ENCODE data around the gene ETNPPL. TPM values are rescaled to one million over a fixed set of nuclear protein-coding genes. Genes with fewer than 3 reads are reported as not detected.

ETNPPL gene
- total RNA-seq, 4 donors from 2014 or later, result 0.56 to 1.3 TPM; not detected in 2

GRCh38 chr4:108703370-108703769, 59.5 kb downstream of the ETNPPL start:
- no peak for DNase-seq
- Histone ChIP-seq H3K4me3 (replicated peaks in 1 of 3) (no peak overlapping the region), H3K27ac (no peak overlapping the region), H3K36me3 (no peaks in the 10 kb centered on the region), H3K27me3 (no peaks in the 10 kb centered on the region), H3K9me3 (no peaks in the 10 kb centered on the region), H3K4me1 (no peaks in the 10 kb centered on the region)
- TF ChIP-seq, protein P1, sequence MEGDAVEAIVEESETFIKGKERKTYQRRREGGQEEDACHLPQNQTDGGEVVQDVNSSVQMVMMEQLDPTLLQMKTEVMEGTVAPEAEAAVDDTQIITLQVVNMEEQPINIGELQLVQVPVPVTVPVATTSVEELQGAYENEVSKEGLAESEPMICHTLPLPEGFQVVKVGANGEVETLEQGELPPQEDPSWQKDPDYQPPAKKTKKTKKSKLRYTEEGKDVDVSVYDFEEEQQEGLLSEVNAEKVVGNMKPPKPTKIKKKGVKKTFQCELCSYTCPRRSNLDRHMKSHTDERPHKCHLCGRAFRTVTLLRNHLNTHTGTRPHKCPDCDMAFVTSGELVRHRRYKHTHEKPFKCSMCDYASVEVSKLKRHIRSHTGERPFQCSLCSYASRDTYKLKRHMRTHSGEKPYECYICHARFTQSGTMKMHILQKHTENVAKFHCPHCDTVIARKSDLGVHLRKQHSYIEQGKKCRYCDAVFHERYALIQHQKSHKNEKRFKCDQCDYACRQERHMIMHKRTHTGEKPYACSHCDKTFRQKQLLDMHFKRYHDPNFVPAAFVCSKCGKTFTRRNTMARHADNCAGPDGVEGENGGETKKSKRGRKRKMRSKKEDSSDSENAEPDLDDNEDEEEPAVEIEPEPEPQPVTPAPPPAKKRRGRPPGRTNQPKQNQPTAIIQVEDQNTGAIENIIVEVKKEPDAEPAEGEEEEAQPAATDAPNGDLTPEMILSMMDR (IDR thresholded peaks at IDR 0.05), result no peak
- TF ChIP-seq POLR2A (IDR thresholded peaks at IDR 0.05), result no peak
- intact Hi-C loops (cut with DNase I), result no loop called here

DNA sequence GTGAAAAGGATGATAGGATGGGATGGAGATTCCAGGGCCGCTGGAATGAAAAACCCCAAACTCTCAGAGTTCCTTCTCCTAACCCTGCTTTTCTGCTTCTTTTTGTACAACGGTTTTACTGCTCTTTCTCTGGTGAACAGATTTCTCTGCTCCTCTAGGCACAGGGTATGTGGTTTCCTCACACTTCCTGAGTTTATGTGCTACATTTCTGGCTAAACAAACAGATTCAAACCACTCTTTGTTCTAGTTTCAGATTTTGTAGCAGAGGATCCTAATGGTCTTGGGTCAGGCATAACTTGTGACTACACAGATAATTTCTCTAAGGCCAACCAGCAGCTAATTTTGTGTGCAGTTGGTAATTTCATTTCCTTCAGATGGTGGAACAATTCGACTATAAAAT, 59.9 kb downstream of the ETNPPL start:
- H3K9me3 ChIP-seq, result no peaks in the 10 kb centered on the region
- intact Hi-C loops (cut with DNase I), result no loop called here
- no peak for DNase-seq
- no peak overlapping the region for H3K27ac ChIP-seq
- H3K4me3 ChIP-seq (replicated peaks in 1 of 3), result no peak overlapping the region
- H3K4me1 ChIP-seq, result no peaks in the 10 kb centered on the region
- no peaks in the 10 kb centered on the region for H3K36me3 ChIP-seq
- TF ChIP-seq, protein P1 (IDR thresholded peaks at IDR 0.05), result no peak
- no peak for TF ChIP-seq POLR2A (IDR thresholded peaks at IDR 0.05)
- H3K27me3 ChIP-seq, result no peaks in the 10 kb centered on the region
- 66 to 68% methylated on average over 3 of the region's 3 CpGs for WGBS, 2 donors

GRCh38 chr4:108700081-108700757, 62.6 kb downstream of the ETNPPL start:
- DNase-seq, result no peak
- H3K36me3 ChIP-seq, result no peaks in the 10 kb centered on the region
- no peaks in the 10 kb centered on the region for H3K27me3 ChIP-seq
- WGBS, 2 donors, result 75 to 78% methylated on average over 1 of the region's 1 CpG
- H3K4me1 ChIP-seq, result no peaks in the 10 kb centered on the region
- no peak overlapping the region for H3K4me3 ChIP-seq (replicated peaks in 1 of 3)
- H3K27ac ChIP-seq, result no peak overlapping the region
- H3K9me3 ChIP-seq, result no peaks in the 10 kb centered on the region
- intact Hi-C loops (cut with DNase I), result no loop called here
- TF ChIP-seq POLR2A (IDR thresholded peaks at IDR 0.05), result no peak
- TF ChIP-seq, protein P1 (IDR thresholded peaks at IDR 0.05), result no peak

- 83 to 85% methylated on average over 3 of the region's 3 CpGs for WGBS, 2 donors
- TF ChIP-seq, protein P1 (IDR thresholded peaks at IDR 0.05), result no peak
- no peak for TF ChIP-seq POLR2A (IDR thresholded peaks at IDR 0.05)
- Histone ChIP-seq H3K27ac (no peak overlapping the region), H3K9me3 (no peaks in the 10 kb centered on the region), H3K4me1 (no peaks in the 10 kb centered on the region), H3K27me3 (no peaks in the 10 kb centered on the region), H3K4me3 (replicated peaks in 1 of 3) (no peak overlapping the region), H3K36me3 (no peaks in the 10 kb centered on the region)
- DNase-seq, result no peak
- intact Hi-C loops (cut with DNase I), result no loop called here
Measured at GRCh38 chr4:108696160-108696559, 66.7 kb downstream of the ETNPPL start.

GRCh38 chr4:108695062-108695461, 67.8 kb downstream of the ETNPPL start:
- TF ChIP-seq, protein P1 (IDR thresholded peaks at IDR 0.05), result no peak
- TF ChIP-seq POLR2A (IDR thresholded peaks at IDR 0.05), result no peak
- H3K27ac ChIP-seq, result no peak overlapping the region
- no peaks in the 10 kb centered on the region for H3K4me1 ChIP-seq
- WGBS, 2 donors, result 92 to 98% methylated on average over 1 of the region's 1 CpG
- H3K27me3 ChIP-seq, result no peaks in the 10 kb centered on the region
- intact Hi-C loops (cut with DNase I), result no loop called here
- no peak for DNase-seq
- H3K4me3 ChIP-seq (replicated peaks in 1 of 3), result no peak overlapping the region
- H3K36me3 ChIP-seq, result no peaks in the 10 kb centered on the region
- H3K9me3 ChIP-seq, result no peaks in the 10 kb centered on the region
